HepG2 (cell line): ENCODE results near the gene DCDC2. TPM values are rescaled to one million over a fixed set of nuclear protein-coding genes. Genes with fewer than 3 reads are reported as not detected.
A peak's percentile ranks its signal among the peaks of the same experiment; 100 is the strongest.

Experiments used
- ADNP ChIP-seq: sonication (generic); formaldehyde crosslinking; IDR thresholded peaks from 2 replicates; pipeline ENCODE4 v1.4.0; 2020; ENCODE audit warnings: missing genetic modification reagents
- AHDC1 ChIP-seq: sonication (generic); formaldehyde crosslinking; IDR thresholded peaks from 2 replicates; pipeline ENCODE4 v1.5.1; 2020; ENCODE audit warnings: mild to moderate bottlenecking, missing genetic modification reagents, borderline replicate concordance
- ARID3A ChIP-seq: IDR thresholded peaks from 2 replicates; pipeline ENCODE4 v1.6.1; 2012; ENCODE audit warnings: low read depth, low read length, improper control_type of control experiment
- GRHL1 ChIP-seq: sonication (generic); formaldehyde crosslinking; conservative IDR thresholded peaks from 2 replicates; pipeline ENCODE4 v1.8.0; 2022; ENCODE audit warnings: missing genetic modification reagents
- HDAC2 ChIP-seq: sonication (generic); formaldehyde crosslinking; IDR thresholded peaks from 2 replicates; pipeline ENCODE4 v1.4.0; 2020; ENCODE audit warnings: missing genetic modification reagents
- HOXA9 ChIP-seq: sonication (generic); formaldehyde crosslinking; IDR thresholded peaks from 2 replicates; pipeline ENCODE4 v1.8.1; 2022; ENCODE audit warnings: missing genetic modification reagents, mild to moderate bottlenecking, moderate library complexity, borderline replicate concordance
- MATR3 ChIP-seq: sonication (generic); formaldehyde crosslinking; IDR thresholded peaks from 2 replicates; pipeline ENCODE4 v1.4.0; 2020; ENCODE audit warnings: missing genetic modification reagents
- MYNN ChIP-seq: sonication (generic); formaldehyde crosslinking; IDR thresholded peaks from 2 replicates; pipeline ENCODE4 v1.4.0; 2020; ENCODE audit warnings: mild to moderate bottlenecking, low read depth, missing genetic modification reagents
- SAP130 ChIP-seq: IDR thresholded peaks from 2 replicates; pipeline ENCODE4 v1.6.1; 2016; ENCODE audit warnings: low read depth
- SIX1 ChIP-seq: sonication (generic); formaldehyde crosslinking; IDR thresholded peaks from 2 replicates; pipeline ENCODE4 v1.4.0; 2020; ENCODE audit warnings: missing genetic modification reagents, borderline replicate concordance
- SNAI1 ChIP-seq: sonication (generic); formaldehyde crosslinking; IDR thresholded peaks from 2 replicates; pipeline ENCODE4 v1.5.0; 2020; ENCODE audit warnings: mild to moderate bottlenecking, missing genetic modification reagents, borderline replicate concordance
- TCF12 ChIP-seq, 2 experiments: fragments of 450-650 bp in 1 of 2; sonication (generic) in 1 of 2; formaldehyde crosslinking in 1 of 2; IDR thresholded peaks; 2 replicates each; pipeline versions ENCODE4 v1.6.1 to v1.8.0; 2017 to 2022; ENCODE audit warnings: antibody characterized with exemption in 1 of 2, mild to moderate bottlenecking in 1 of 2, missing genetic modification reagents in 1 of 2, moderate library complexity in 1 of 2
- ZFP37 ChIP-seq: sonication (generic); formaldehyde crosslinking; IDR thresholded peaks from 2 replicates; pipeline ENCODE4 v1.4.0; 2020; ENCODE audit warnings: missing genetic modification reagents, borderline replicate concordance
- ZNF124 ChIP-seq: sonication (generic); formaldehyde crosslinking; IDR thresholded peaks from 2 replicates; pipeline ENCODE4 v1.4.0; 2020; ENCODE audit warnings: missing genetic modification reagents
- ZNF335 ChIP-seq: sonication (generic); formaldehyde crosslinking; IDR thresholded peaks from 2 replicates; pipeline ENCODE4 v1.4.0; 2020; ENCODE audit warnings: missing genetic modification reagents
- ZNF567 ChIP-seq: sonication (generic); formaldehyde crosslinking; IDR thresholded peaks from 2 replicates; pipeline ENCODE4 v1.8.1; 2023; ENCODE audit warnings: mild to moderate bottlenecking, missing genetic modification reagents, borderline replicate concordance
- ZNF580 ChIP-seq: IDR thresholded peaks from 2 replicates; pipeline ENCODE4 v1.6.1; 2016; ENCODE audit warnings: low read depth, borderline replicate concordance
- ZNF598 ChIP-seq: sonication (generic); formaldehyde crosslinking; IDR thresholded peaks from 2 replicates; pipeline ENCODE4 v1.5.1; 2020; ENCODE audit warnings: mild to moderate bottlenecking, missing genetic modification reagents, borderline replicate concordance
- ZNF652 ChIP-seq: IDR thresholded peaks from 2 replicates; pipeline ENCODE4 v1.6.1; 2016; ENCODE audit warnings: low read depth, borderline replicate concordance
- polyA plus RNA-seq, 8 experiments: library from polyadenylated mRNA; depleted of rRNA in 3 of 8; stranded (reverse) in 7 of 8; unstranded in 1 of 8; fragments of >200 nt; fragmentation: Illumina TruSeq in 4 of 8; extraction: Trizol in 4 of 8; gene quantifications; 2 replicates each; pipeline versions ENCODE4 v1.2.1 to v1.2.3, GENCODE V29; 2011 to 2016; ENCODE audit warnings: low read depth in 4 of 8, missing spikeins in 1 of 8, mixed read lengths in 1 of 8; ENCODE audit not compliant: insufficient read depth in 1 of 8
- total RNA-seq, 5 experiments: library from RNA; depleted of rRNA; stranded (reverse); fragments of >200 nt; fragmentation: Illumina TruSeq; extraction: Trizol; gene quantifications; 2 replicates each; pipeline ENCODE4 v1.2.3, GENCODE V29; 2016; ENCODE audit warnings: low read depth in 1 of 5

The DCDC2 gene
- total and polyA plus RNA-seq, 2 of the 13 experiments (the other 11 are each of a cell fraction or from before 2014, with no cell fraction given): 9.0 to 36.2 TPM

GRCh38 chr6:24340998-24341938 is 16.6 kb downstream of the DCDC2 start (continued):
- peak; percentile 100 for TF ChIP-seq ARID3A
- peak; percentile 91 for TF ChIP-seq SIX1
- peak; percentile 100 for TF ChIP-seq HDAC2 (CRISPR knock-in tag)
- TF ChIP-seq GRHL1: no peak
- TF ChIP-seq HOXA9: no peak
- no peak for TF ChIP-seq MYNN
- TF ChIP-seq ZNF567 (CRISPR knock-in tag): no peak
- TF ChIP-seq TCF12 (IDR thresholded peaks at IDR 0.05): no peak
- TF ChIP-seq TCF12 (CRISPR knock-in tag; IDR thresholded peaks at IDR 0.05): peak; percentile 89
- peak; percentile 46; the same call in 1 of the 2 replicates for TF ChIP-seq ZNF652 (CRISPR knock-in tag)
- TF ChIP-seq ADNP (CRISPR knock-in tag): no peak
- TF ChIP-seq SNAI1: no peak
- no peak for TF ChIP-seq ZNF335
- TF ChIP-seq ZNF598 (CRISPR knock-in tag): no peak
- TF ChIP-seq ZNF124 (CRISPR knock-in tag): peak; percentile 18; the same call in 1 of the 2 replicates
- TF ChIP-seq SAP130 (CRISPR knock-in tag): peak; percentile 91
- no peak for TF ChIP-seq ZFP37 (CRISPR knock-in tag)
- TF ChIP-seq AHDC1 (CRISPR knock-in tag): peak; percentile 97; the same call in 1 of the 2 replicates
- TF ChIP-seq MATR3 (CRISPR knock-in tag): no peak
- TF ChIP-seq ZNF580 (CRISPR knock-in tag): peak; percentile 80; the same call in 1 of the 2 replicates
